ENCODE data around the gene CIBAR2.

The CIBAR2 gene

DNA sequence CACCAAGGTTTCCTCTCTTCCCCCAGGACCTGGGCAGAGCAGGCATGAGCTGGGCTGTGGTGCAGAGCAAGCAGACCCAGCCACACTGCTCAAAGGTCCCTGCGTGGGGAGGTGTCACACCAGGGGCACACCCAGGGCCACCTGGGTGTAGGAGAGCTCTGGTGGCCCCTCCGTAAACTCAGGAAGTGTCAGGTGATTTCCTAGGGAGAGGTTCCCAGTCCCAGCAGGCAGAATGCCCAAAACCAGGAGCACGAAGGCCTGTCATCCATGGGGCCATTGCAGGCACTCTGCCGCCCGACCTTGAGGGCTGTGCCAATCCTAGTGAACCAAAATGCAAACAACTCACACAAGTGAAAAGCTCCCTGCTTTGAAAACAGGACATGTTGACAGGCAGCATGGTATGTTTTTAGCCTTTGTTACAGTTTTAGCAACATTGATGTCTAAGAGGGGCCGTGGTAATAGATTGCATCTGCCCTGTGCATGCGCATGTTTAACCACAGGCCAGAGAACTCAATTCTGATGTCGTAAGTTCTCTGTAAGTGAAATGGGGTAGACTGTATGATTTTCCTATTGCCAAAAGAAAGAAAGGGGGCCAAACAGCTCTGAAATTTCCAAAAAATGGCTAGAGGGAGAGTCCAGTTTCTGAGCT, 21.3 kb downstream of the CIBAR2 start:
- TF ChIP-seq, protein P1, sequence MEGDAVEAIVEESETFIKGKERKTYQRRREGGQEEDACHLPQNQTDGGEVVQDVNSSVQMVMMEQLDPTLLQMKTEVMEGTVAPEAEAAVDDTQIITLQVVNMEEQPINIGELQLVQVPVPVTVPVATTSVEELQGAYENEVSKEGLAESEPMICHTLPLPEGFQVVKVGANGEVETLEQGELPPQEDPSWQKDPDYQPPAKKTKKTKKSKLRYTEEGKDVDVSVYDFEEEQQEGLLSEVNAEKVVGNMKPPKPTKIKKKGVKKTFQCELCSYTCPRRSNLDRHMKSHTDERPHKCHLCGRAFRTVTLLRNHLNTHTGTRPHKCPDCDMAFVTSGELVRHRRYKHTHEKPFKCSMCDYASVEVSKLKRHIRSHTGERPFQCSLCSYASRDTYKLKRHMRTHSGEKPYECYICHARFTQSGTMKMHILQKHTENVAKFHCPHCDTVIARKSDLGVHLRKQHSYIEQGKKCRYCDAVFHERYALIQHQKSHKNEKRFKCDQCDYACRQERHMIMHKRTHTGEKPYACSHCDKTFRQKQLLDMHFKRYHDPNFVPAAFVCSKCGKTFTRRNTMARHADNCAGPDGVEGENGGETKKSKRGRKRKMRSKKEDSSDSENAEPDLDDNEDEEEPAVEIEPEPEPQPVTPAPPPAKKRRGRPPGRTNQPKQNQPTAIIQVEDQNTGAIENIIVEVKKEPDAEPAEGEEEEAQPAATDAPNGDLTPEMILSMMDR (IDR thresholded peaks at IDR 0.05; ENCODE audit: insufficient read depth, low read length, poor library complexity, severe bottlenecking), result no peak
- no peaks in the 10 kb centered on the region; the same call in 1 of the 2 replicates for H3K36me3 ChIP-seq (ENCODE audit: control insufficient read depth, insufficient read depth, low read length)
- DNase-seq (ENCODE audit: extremely low read depth, insufficient read length), result no peak
- no peak overlapping the region for H3K4me3 ChIP-seq (replicated peaks; ENCODE audit: low read depth, low read length)
- H3K27me3 ChIP-seq (replicated peaks; ENCODE audit: control insufficient read depth, insufficient read depth, low read length), result peaks cover 3% of the 10 kb centered on the region; the same call in 1 of the 2 replicates

DNA sequence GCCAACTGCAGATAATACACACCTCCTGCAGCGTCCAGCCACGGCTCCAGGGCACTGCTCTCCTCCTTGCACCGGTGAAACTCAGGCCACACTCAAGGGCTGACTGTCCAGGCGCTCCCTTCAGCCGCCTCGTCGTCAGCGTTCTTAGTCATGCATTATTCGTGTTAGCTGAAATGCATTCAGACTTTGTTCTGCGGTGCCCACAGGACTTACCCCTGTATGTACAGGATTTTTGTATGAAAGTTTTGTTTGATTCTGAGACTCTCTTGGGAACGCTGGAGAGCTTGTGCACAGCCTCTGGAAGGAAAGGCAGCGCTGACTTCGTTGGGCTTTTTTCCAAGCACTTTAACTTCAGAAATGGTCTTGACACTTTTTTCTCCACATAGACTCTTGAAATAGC, 22.1 kb downstream of the CIBAR2 start:
- no peak for DNase-seq (ENCODE audit: extremely low read depth, insufficient read length)
- TF ChIP-seq, protein P1 (IDR thresholded peaks at IDR 0.05; ENCODE audit: insufficient read depth, low read length, poor library complexity, severe bottlenecking), result no peak
- no peaks in the 10 kb centered on the region; the same call in 1 of the 2 replicates for H3K36me3 ChIP-seq (ENCODE audit: control insufficient read depth, insufficient read depth, low read length)
- no peak overlapping the region for H3K4me3 ChIP-seq (replicated peaks; ENCODE audit: low read depth, low read length)
- peaks cover 3% of the 10 kb centered on the region; the same call in 1 of the 2 replicates for H3K27me3 ChIP-seq (replicated peaks; ENCODE audit: control insufficient read depth, insufficient read depth, low read length)

- no peaks in the 10 kb centered on the region for H3K27me3 ChIP-seq (replicated peaks; ENCODE audit: control insufficient read depth, insufficient read depth, low read length)
- no peak for DNase-seq (ENCODE audit: extremely low read depth, insufficient read length)
- TF ChIP-seq, protein P1 (IDR thresholded peaks at IDR 0.05; ENCODE audit: insufficient read depth, low read length, poor library complexity, severe bottlenecking), result no peak
- H3K36me3 ChIP-seq (ENCODE audit: control insufficient read depth, insufficient read depth, low read length), result no peaks in the 10 kb centered on the region; the same call in 1 of the 2 replicates
- H3K4me3 ChIP-seq (replicated peaks; ENCODE audit: low read depth, low read length), result no peak overlapping the region
These were observed 22.7 kb downstream of the CIBAR2 start for GRCh38 chr16:85089525-85089924.

DNA sequence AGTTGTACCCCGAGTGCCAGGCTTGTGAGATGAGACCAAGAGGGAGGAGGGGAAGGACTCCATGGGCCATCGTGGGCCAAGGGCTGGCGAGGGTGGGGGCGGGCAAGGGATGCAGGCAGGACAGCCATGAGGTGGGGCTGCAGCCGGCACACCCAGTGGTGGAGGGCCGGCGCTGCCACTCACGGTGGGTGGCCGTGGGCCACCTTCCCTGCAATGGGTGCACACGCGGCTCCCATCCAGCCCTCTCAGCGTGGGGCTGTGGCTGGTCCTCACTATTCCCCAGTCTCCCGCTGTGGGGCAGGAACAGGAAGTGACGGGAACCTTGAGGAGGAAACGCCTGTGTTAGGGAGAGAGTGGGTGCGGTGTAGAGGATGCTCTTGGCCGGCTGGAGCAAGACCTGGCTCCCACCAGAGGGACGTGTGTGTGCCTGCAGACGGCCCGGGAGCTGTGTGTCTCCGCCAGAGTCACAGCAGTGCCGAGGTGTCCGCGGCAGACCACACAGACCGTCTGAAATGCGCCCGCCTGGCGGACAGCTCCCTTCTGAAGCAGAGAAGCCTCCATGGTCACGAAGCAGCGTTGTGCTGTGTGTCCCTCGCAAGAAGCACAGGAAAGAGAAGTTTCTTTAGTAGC, 23.6 kb downstream of the CIBAR2 start:
- Histone ChIP-seq H3K27me3 (replicated peaks; ENCODE audit: control insufficient read depth, insufficient read depth, low read length) (no peaks in the 10 kb centered on the region), H3K4me3 (replicated peaks; ENCODE audit: low read depth, low read length) (no peak overlapping the region), H3K36me3 (ENCODE audit: control insufficient read depth, insufficient read depth, low read length) (no peaks in the 10 kb centered on the region; the same call in 1 of the 2 replicates)
- TF ChIP-seq, protein P1 (IDR thresholded peaks at IDR 0.05; ENCODE audit: insufficient read depth, low read length, poor library complexity, severe bottlenecking), result no peak
- no peak for DNase-seq (ENCODE audit: extremely low read depth, insufficient read length)

DNA sequence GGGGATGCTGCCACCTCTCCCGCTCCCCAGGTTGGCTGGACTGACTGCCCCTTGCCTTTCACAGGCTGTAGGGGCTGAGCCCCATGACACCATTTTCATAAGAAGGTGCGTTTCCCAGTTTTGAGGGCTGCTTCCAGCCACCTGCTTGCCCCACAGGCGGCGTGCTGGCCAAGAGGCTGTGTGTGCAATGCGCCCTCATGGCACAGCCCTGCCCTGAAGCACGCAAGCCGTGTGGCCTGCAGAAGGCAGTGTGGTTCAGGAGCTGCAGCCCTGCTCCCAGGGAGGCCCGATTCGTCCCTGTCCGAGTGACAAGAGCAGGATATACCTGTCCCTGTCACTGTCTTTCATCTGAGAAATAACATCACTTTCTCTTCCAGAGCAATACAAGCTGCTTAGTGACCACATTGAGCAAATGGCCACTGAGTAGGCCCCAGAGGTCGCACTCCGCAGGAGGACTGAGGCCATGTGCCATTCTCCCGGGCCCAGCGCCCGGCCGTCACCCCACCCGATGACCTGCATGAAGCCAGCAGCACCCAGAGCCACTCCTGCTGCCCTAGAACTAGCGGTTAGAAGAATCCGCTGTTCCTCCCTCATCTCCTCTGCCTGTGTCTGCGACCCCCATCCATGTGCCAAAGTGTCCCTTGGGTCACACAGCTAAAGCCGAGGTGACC, 24.2 kb downstream of the CIBAR2 start:
- H3K36me3 ChIP-seq (ENCODE audit: control insufficient read depth, insufficient read depth, low read length), result no peaks in the 10 kb centered on the region; the same call in 1 of the 2 replicates
- no peaks in the 10 kb centered on the region for H3K27me3 ChIP-seq (replicated peaks; ENCODE audit: control insufficient read depth, insufficient read depth, low read length)
- no peak overlapping the region for H3K4me3 ChIP-seq (replicated peaks; ENCODE audit: low read depth, low read length)
- no peak for DNase-seq (ENCODE audit: extremely low read depth, insufficient read length)
- TF ChIP-seq, protein P1 (IDR thresholded peaks at IDR 0.05; ENCODE audit: insufficient read depth, low read length, poor library complexity, severe bottlenecking), result no peak

Measured in GM06990 (cell line).